HEK293 (cell line): ENCODE measurements around the gene EXOSC7.
A peak's percentile ranks its signal among the peaks of the same experiment; 100 is the strongest.

Experiments
- CTCF ChIP-seq: fragments of 450-650 bp; formaldehyde crosslinking; IDR thresholded peaks from 2 replicates; pipeline ENCODE4 v1.5.1; 2016; ENCODE audit warnings: missing biosample characterization, missing genetic modification characterization
- KLF16 ChIP-seq: fragments of 450-650 bp; formaldehyde crosslinking; IDR thresholded peaks from 2 replicates; pipeline ENCODE4 v1.5.1; 2017; ENCODE audit warnings: missing biosample characterization, missing genetic modification characterization
- PRDM1 ChIP-seq: fragments of 450-650 bp; formaldehyde crosslinking; IDR thresholded peaks from 2 replicates; pipeline ENCODE4; 2016; ENCODE audit warnings: missing biosample characterization, missing genetic modification characterization
- ZBTB21 ChIP-seq: fragments of 450-650 bp; formaldehyde crosslinking; IDR thresholded peaks from 2 replicates; pipeline ENCODE4 v1.5.1; 2017; ENCODE audit warnings: missing biosample characterization, missing genetic modification characterization
- ZNF146 ChIP-seq: fragments of 450-650 bp; formaldehyde crosslinking; IDR thresholded peaks from 2 replicates; pipeline ENCODE4 v1.5.1; 2016; ENCODE audit warnings: missing biosample characterization, missing genetic modification characterization
- ZNF221 ChIP-seq: fragments of 450-650 bp; formaldehyde crosslinking; IDR thresholded peaks from 2 replicates; pipeline ENCODE4 v1.5.1; 2017; ENCODE audit warnings: missing biosample characterization, missing genetic modification characterization, borderline replicate concordance
- ZNF341 ChIP-seq: fragments of 450-650 bp; formaldehyde crosslinking; IDR thresholded peaks from 2 replicates; pipeline ENCODE4; 2016; ENCODE audit warnings: low read depth, missing biosample characterization, missing genetic modification characterization
- ZNF37A ChIP-seq: fragments of 450-650 bp; IDR thresholded peaks from 2 replicates; pipeline ENCODE4 v1.5.1; 2018; ENCODE audit warnings: missing biosample characterization, missing genetic modification characterization
- ZNF416 ChIP-seq: fragments of 450-650 bp; formaldehyde crosslinking; IDR thresholded peaks from 2 replicates; pipeline ENCODE4 v1.5.1; 2016; ENCODE audit warnings: missing biosample characterization, missing genetic modification characterization
- ZNF423 ChIP-seq: fragments of 450-650 bp; formaldehyde crosslinking; IDR thresholded peaks from 2 replicates; pipeline ENCODE4 v1.5.1; 2016; ENCODE audit warnings: missing biosample characterization, missing genetic modification characterization

- TF ChIP-seq CTCF (tag by site-specific recombination), result no peak
- no peak for TF ChIP-seq ZNF341 (tag by site-specific recombination)
- TF ChIP-seq KLF16 (tag by site-specific recombination), result 0 out of 2 replicates have a peak, but pooled peaks have one; percentile 32
- TF ChIP-seq ZNF146, result no peak
- no peak for TF ChIP-seq ZNF416
- TF ChIP-seq ZNF423 (tag by site-specific recombination), result no peak
- no peak for TF ChIP-seq ZBTB21 (tag by site-specific recombination)
- TF ChIP-seq PRDM1, result no peak
- TF ChIP-seq ZNF37A (tag by site-specific recombination), result no peak
- no peak for TF ChIP-seq ZNF221 (tag by site-specific recombination)
Observed at GRCh38 chr3:44976002-44976815, at the start of gene EXOSC7, which contains the start of gene ZDHHC3.
